Putamen (tissue), 1 donor: ENCODE results near the gene DPYSL4.
"Not testable (repeated sequence)": the region's sequence is repeated elsewhere in the genome, so short reads cannot be mapped to it uniquely, and the experiment has no call there.

Experiments used
- DNase-seq: peaks from one replicate; pipeline ENCODE4 v3.0.0-alpha.2; 2016; ENCODE audit warnings: low spot score

DPYSL4 gene

GRCh38 chr10:132206806-132207535 is 20.2 kb downstream of the DPYSL4 start:
- no peak for DNase-seq

- DNase-seq: no peak
Measured at GRCh38 chr10:132207536-132208461, 21.1 kb downstream of the DPYSL4 start.

GRCh38 chr10:132208462-132209050 is 21.8 kb downstream of the DPYSL4 start:
- no peak for DNase-seq

GRCh38 chr10:132209130-132209529 is 22.4 kb downstream of the DPYSL4 start:
- DNase-seq: no peak

GRCh38 chr10:132209978-132210530 is 23.3 kb downstream of the DPYSL4 start:
- no peak for DNase-seq

- DNase-seq: no peak
Measured at GRCh38 chr10:132210766-132211165, 24.0 kb downstream of the DPYSL4 start.

- DNase-seq: no peak
Measured at GRCh38 chr10:132211246-132211645, 24.5 kb downstream of the DPYSL4 start.

- DNase-seq: no peak
Measured at GRCh38 chr10:132212816-132213215, 26.1 kb downstream of the DPYSL4 start.

- no peak for DNase-seq
Measured at GRCh38 chr10:132213917-132214316, 27.2 kb downstream of the DPYSL4 start.

- not testable (repeated sequence) for DNase-seq
Measured at GRCh38 chr10:132216441-132216840, 29.7 kb downstream of the DPYSL4 start.

GRCh38 chr10:132219486-132219885 is 32.7 kb downstream of the DPYSL4 start:
- DNase-seq: no peak

GRCh38 chr10:132220061-132220460 is 33.3 kb downstream of the DPYSL4 start:
- no peak for DNase-seq

GRCh38 chr10:132220996-132221395 is 34.2 kb downstream of the DPYSL4 start:
- not testable (repeated sequence) for DNase-seq

GRCh38 chr10:132222726-132223125 is 36.0 kb downstream of the DPYSL4 start:
- no peak for DNase-seq

GRCh38 chr10:132223156-132223590 is 36.4 kb downstream of the DPYSL4 start:
- DNase-seq: peak; percentile 71

GRCh38 chr10:132223611-132224342 is 37.0 kb downstream of the DPYSL4 start:
- DNase-seq: no peak

- no peak for DNase-seq
Measured at GRCh38 chr10:132224343-132225072, 37.8 kb downstream of the DPYSL4 start.

- DNase-seq: no peak
Measured at GRCh38 chr10:132225073-132225848, 38.5 kb downstream of the DPYSL4 start.

GRCh38 chr10:132225849-132226205 is 39.1 kb downstream of the DPYSL4 start:
- DNase-seq: no peak
